Lung (tissue), 12 donors: ENCODE data around the gene IL23R. TPM values are rescaled to one million over a fixed set of nuclear protein-coding genes. Genes with fewer than 3 reads are reported as not detected.

Experiments used
- ATAC-seq: fragments of 200-7000 bp; cut with Tn5 transposase; one replicate; pipeline ENCODE4 v1.9.1; 2020; ENCODE audit warnings: moderate number of reproducible peaks; ENCODE audit not compliant: insufficient read depth, low FRiP score
- DNase-seq, 3 donors: peaks; one replicate each; pipeline ENCODE4 v3.0.0-alpha.2; 2013 to 2017
- H3K27ac ChIP-seq, 2 donors: one replicate each; pipeline ENCODE4 v1.5.1; 2013; ENCODE audit warnings: mild to moderate bottlenecking in 2 of 2, moderate library complexity in 2 of 2, control low read depth in 1 of 2, inconsistent platforms in 1 of 2, low read depth in 1 of 2, low read length in 1 of 2
- H3K27me3 ChIP-seq, 3 donors: one replicate each; pipeline ENCODE4 v1.5.1; 2013; ENCODE audit warnings: low read length in 2 of 3; ENCODE audit not compliant: control insufficient read depth in 3 of 3, insufficient read depth in 3 of 3
- H3K36me3 ChIP-seq, 4 donors: one replicate each; pipeline ENCODE4 v1.5.1; 2013; ENCODE audit warnings: low read length in 4 of 4, mild to moderate bottlenecking in 1 of 4, moderate library complexity in 1 of 4; ENCODE audit not compliant: control insufficient read depth in 4 of 4, insufficient read depth in 4 of 4
- H3K4me1 ChIP-seq, 5 donors: one replicate each; pipeline ENCODE4 v1.5.1; 2013; ENCODE audit warnings: low read length in 5 of 5, mild to moderate bottlenecking in 2 of 5, moderate library complexity in 1 of 5; ENCODE audit not compliant: control insufficient read depth in 5 of 5, insufficient read depth in 5 of 5
- H3K4me3 ChIP-seq: one replicate; pipeline ENCODE4 v1.5.1; 2013; ENCODE audit warnings: mild to moderate bottlenecking, control low read depth, moderate library complexity
- H3K9ac ChIP-seq, 2 donors: one replicate each; pipeline ENCODE4 v1.5.1; 2013; ENCODE audit warnings: low read length in 2 of 2, control low read depth in 1 of 2; ENCODE audit not compliant: insufficient read depth in 1 of 2
- H3K9me3 ChIP-seq, 4 donors: one replicate each; pipeline ENCODE4 v1.5.1; 2013; ENCODE audit warnings: low read length in 3 of 4, mild to moderate bottlenecking in 1 of 4, moderate library complexity in 1 of 4; ENCODE audit not compliant: control insufficient read depth in 4 of 4, insufficient read depth in 3 of 4
- CTCF ChIP-seq: IDR thresholded peaks from 2 replicates; pipeline ENCODE4 v1.5.1; 2012; ENCODE audit warnings: mild to moderate bottlenecking; ENCODE audit errors: control extremely low read depth, extremely low read depth
- WGBS, 2 donors: extraction: QIAGEN DNeasy Blood & Tissue Kit; methylation state at CpG; one replicate each; pipeline ENCODE4 v1.1.7; 2013; 5-methylcytosine and 5-hydroxymethylcytosine counted together
- polyA plus RNA-seq, 2 donors: library from polyadenylated mRNA; stranded (reverse); fragments of 200-250 nt; gene quantifications; one replicate each; pipeline ENCODE4 v1.2.1, GENCODE V29; 2013
- total RNA-seq, 2 donors: library from RNA; depleted of rRNA in 1 of 2; stranded (reverse); fragments of >200 nt in 1 of 2; gene quantifications; one replicate each; pipeline ENCODE4 v1.2.1, GENCODE V29; 2014 to 2021
- donor health status: control.
- donor health status: control.
- donor health status: Bipolar disorder and iron deficiency.
- donor health status: healthy.
- donor health status: DM: yes; HTN: yes; CAD: no.

The IL23R gene
- total and polyA plus RNA-seq, 4 donors: 0.03 to 0.60 (median 0.15) TPM; not detected in 1

GRCh38 chr1:67262735-67263134 is 96.5 kb downstream of the IL23R start:
- H3K9me3 ChIP-seq: no peaks in the 10 kb centered on the region
- ATAC-seq (no peak), DNase-seq (no peak)
- no peaks in the 10 kb centered on the region for H3K36me3 ChIP-seq
- no peak overlapping the region for H3K27ac ChIP-seq
- no peak overlapping the region for H3K9ac ChIP-seq
- no peak overlapping the region for H3K4me3 ChIP-seq
- H3K4me1 ChIP-seq: no peaks in the 10 kb centered on the region
- 70 to 79% methylated on average over 5 of the region's 5 CpGs for WGBS, 2 donors
- no peaks in the 10 kb centered on the region for H3K27me3 ChIP-seq
- no peak for TF ChIP-seq CTCF

- Histone ChIP-seq H3K27me3 (no peaks in the 10 kb centered on the region), H3K27ac (no peak overlapping the region), H3K36me3 (no peaks in the 10 kb centered on the region), H3K9me3 (no peaks in the 10 kb centered on the region), H3K4me3 (no peak overlapping the region), H3K9ac (no peak overlapping the region), H3K4me1 (no peaks in the 10 kb centered on the region)
- DNase-seq (no peak), ATAC-seq (no peak)
- TF ChIP-seq CTCF: no peak
Measured at GRCh38 chr1:67264152-67264551, 97.9 kb downstream of the IL23R start.

GRCh38 chr1:67264899-67265298 is 98.6 kb downstream of the IL23R start:
- DNase-seq (no peak), ATAC-seq (no peak)
- H3K9me3 ChIP-seq: no peaks in the 10 kb centered on the region
- H3K4me3 ChIP-seq: no peak overlapping the region
- no peak for TF ChIP-seq CTCF
- H3K27me3 ChIP-seq: no peaks in the 10 kb centered on the region
- no peak overlapping the region for H3K9ac ChIP-seq
- no peaks in the 10 kb centered on the region for H3K36me3 ChIP-seq
- WGBS, 2 donors: 25 to 38% methylated on average over 3 of the region's 3 CpGs
- H3K4me1 ChIP-seq: no peaks in the 10 kb centered on the region
- H3K27ac ChIP-seq: no peak overlapping the region

GRCh38 chr1:67269061-67269460 is 102.8 kb downstream of the IL23R start:
- 89 to 93% methylated on average over 3 of the region's 3 CpGs for WGBS, 2 donors
- H3K4me3 ChIP-seq: no peak overlapping the region
- H3K9me3 ChIP-seq: no peaks in the 10 kb centered on the region
- no peaks in the 10 kb centered on the region for H3K4me1 ChIP-seq
- TF ChIP-seq CTCF: no peak
- no peak overlapping the region for H3K9ac ChIP-seq
- H3K36me3 ChIP-seq: no peaks in the 10 kb centered on the region
- no peak overlapping the region for H3K27ac ChIP-seq
- DNase-seq: no peak
- no peaks in the 10 kb centered on the region for H3K27me3 ChIP-seq
- no peak for ATAC-seq
